Measurements from ENCODE around the gene NPHP4.

- no peak for TF ChIP-seq POLR2A (IDR thresholded peaks at IDR 0.05; ENCODE audit: low read length)
- no peak for TF ChIP-seq USF2 (IDR thresholded peaks at IDR 0.05)
- TF ChIP-seq CTCF (IDR thresholded peaks at IDR 0.05): no peak
- TF ChIP-seq MAX (IDR thresholded peaks at IDR 0.05): no peak
- no peak for TF ChIP-seq PBX3 (IDR thresholded peaks at IDR 0.05)
- TF ChIP-seq JUN (IDR thresholded peaks at IDR 0.05): no peak
- TF ChIP-seq RAD21 (conservative IDR thresholded peaks at IDR 0.05 in 1 of 2, IDR thresholded peaks at IDR 0.05 in 1 of 2): no peak
- TF ChIP-seq NFE2L2 (conservative IDR thresholded peaks at IDR 0.05; ENCODE audit: low read length): no peak
- TF ChIP-seq KDM1A (IDR thresholded peaks at IDR 0.05; ENCODE audit: low read depth): no peak
- no peak for TF ChIP-seq MYC (IDR thresholded peaks at IDR 0.05; ENCODE audit: borderline replicate concordance, low read length)
- no peak for TF ChIP-seq ESRRA (IDR thresholded peaks at IDR 0.05; ENCODE audit: borderline replicate concordance, low read length)
- no peak for TF ChIP-seq KDM5A (IDR thresholded peaks at IDR 0.05)
These were observed 101.7 kb downstream of the NPHP4 start for GRCh38 chr1:5890346-5891106.
